Measurements from ENCODE around the gene PLAGL2.
"Not testable (repeated sequence)": the region's sequence is repeated elsewhere in the genome, so short reads cannot be mapped to it uniquely, and the experiment has no call there.

Gene PLAGL2

DNA sequence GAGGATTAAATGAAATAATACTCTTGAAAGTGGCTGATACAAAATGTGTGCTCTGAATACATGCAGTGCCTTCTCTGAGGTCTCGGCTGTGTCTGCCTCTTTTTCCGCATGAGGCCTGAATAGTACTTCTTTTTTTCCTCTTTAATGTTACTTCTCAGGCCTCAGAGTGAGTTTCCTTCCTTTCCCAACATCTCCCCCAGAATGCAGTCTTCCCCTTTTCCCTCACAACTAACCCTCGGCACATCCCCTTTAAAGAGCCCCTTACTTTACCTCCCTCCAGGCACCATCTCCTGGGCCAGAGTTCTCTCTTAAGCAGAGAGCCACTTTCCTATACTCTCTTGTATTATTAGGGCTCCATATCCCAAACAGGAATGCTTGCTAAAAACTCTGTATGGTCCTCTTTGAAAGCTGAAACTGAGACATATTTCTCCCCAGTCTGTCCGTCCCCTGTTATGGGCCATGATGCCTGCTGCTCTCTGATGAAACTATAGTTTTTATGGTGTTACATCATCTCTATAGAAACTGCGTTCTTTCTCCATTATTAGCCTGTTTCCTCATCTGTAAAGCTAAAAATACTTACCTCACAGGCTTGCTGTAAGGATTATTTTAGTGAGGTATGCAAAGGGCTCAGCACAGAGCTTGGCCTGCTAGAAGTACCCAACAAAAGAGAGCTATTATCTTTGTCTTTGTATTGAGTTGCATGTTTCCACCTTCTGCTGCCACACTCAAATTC, 2.3 kb downstream of the PLAGL2 start:
- FAIRE-seq (no peak), DNase-seq (ENCODE audit: insufficient read length, low spot score) (no peak)

- DNase-seq (ENCODE audit: insufficient read length, low spot score) (no peak), FAIRE-seq (no peak)
Measured at GRCh38 chr20:32204205-32205109, 3.1 kb downstream of the PLAGL2 start.

DNA sequence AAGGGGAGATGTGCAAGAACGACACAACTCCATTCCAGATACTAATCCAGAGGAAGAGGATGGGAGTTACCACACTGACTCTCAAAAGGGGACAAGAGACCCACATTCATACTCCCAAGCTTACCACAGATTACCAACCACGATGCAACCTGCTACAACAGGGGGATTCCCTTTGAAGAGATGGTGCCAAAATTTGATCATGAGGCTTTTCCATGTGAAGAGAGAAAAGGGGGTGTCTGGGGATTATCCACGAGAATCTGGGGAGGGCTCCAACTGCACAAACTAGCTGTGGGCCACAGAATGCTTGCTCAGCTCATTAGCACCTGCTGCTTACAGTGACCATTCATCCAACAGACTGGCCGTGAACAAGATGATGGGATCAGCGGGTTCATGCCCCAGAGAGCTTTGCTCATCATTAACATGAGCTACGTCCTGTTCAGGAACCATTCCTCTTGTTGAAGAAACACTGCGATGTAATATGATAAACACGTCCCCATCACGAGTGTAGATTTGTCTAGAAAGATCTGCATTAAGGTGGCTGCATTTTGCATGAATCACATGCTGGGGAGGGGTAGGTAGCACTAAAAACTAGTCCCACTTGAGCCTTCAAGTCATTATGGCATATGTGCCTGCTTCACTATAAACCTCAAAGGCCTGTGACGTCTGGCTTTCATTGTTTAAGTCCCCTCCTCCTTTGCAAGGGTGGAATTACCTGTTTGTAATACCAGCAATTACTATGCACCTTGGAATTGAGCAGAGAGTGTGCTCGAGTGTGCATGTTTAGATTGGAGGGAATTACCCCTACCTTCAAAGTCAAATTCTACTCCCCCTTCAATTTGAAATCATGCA, 4.0 kb downstream of the PLAGL2 start:
- DNase-seq (ENCODE audit: insufficient read length, low spot score) (no peak), FAIRE-seq (no peak)

- DNase-seq (ENCODE audit: insufficient read length, low spot score) (no peak), FAIRE-seq (no peak)
Measured at GRCh38 chr20:32201977-32202363, 5.6 kb downstream of the PLAGL2 start.

GRCh38 chr20:32201296-32201976, 6.1 kb downstream of the PLAGL2 start:
- FAIRE-seq: no peak
- DNase-seq (ENCODE audit: insufficient read length, low spot score): no peak

DNA sequence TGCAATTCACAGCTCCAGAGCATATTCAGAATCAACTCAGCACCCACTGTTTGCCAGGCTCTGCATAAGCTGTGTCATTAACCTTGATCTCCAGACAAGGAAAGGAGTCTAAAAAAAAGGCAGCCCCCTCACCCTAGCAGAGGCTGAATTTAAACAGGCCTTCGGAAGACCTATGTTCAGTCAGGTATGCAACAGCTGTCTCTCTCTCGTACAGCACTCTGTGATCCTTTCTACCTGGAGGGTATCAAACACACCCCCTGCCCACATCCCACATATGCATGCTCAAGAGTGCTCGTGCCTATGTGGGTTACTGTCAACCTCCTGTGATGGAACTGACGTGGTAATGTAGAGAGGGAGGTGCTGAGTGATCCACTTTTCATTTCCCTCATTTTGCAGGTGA, 8.5 kb downstream of the PLAGL2 start:
- FAIRE-seq (peak; percentile 49), DNase-seq (ENCODE audit: insufficient read length, low spot score) (no peak)

GRCh38 chr20:32197136-32197535, 10.4 kb downstream of the PLAGL2 start:
- DNase-seq (ENCODE audit: insufficient read length, low spot score); FAIRE-seq: not testable (repeated sequence)

GRCh38 chr20:32196613-32197012, 10.9 kb downstream of the PLAGL2 start:
- not testable (repeated sequence) for FAIRE-seq; DNase-seq (ENCODE audit: insufficient read length, low spot score)

GRCh38 chr20:32195581-32195980, 12.0 kb downstream of the PLAGL2 start:
- FAIRE-seq: peak; percentile 28
- no peak for DNase-seq (ENCODE audit: insufficient read length, low spot score)

DNA sequence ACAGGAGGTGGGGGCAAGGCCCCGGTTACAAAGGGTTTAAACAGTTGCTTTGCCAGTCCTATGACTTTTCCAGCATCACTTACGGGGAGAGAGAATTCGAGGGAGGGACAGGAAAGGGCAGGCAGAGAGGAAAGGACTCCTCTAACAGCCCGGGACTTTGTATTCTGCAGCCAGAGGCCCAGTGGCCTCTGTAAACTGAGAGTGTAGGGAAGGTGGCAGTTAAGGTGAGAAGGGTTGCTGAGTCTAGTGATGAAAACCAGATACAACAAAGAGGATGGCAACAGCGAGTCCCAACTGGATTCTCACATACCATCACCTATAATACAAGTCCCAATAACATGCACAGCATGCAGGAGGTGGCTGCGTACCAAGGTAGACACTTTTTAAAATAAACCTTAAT, 13.5 kb downstream of the PLAGL2 start:
- no peak for FAIRE-seq

DNA sequence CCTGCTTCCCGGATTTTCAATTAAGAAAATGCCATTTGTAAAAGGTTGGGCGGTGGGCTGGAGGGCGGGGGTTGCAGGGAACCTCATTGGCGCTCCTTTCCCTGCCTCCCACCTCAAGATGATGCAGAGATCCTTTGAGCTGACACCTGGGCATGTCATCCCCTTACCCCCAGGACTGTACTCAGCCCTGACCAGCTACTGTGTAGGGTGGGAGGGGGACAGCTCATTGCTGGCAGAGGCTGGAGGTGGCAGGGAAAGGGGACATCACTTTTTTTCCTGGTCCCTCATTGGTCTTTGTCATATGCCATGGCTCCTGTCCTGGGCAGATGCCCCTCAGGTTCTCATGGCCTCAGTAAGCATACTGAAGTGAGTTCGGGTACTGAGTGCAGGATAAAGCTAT, 14.2 kb downstream of the PLAGL2 start:
- FAIRE-seq; DNase-seq (ENCODE audit: insufficient read length, low spot score): not testable (repeated sequence)

More for the DNA sequence above, 13.5 kb downstream of the PLAGL2 start:
- DNase-seq (ENCODE audit: insufficient read length, low spot score): no peak

GRCh38 chr20:32192698-32193097, 14.8 kb downstream of the PLAGL2 start:
- DNase-seq (ENCODE audit: insufficient read length, low spot score) (no peak), FAIRE-seq (no peak)

DNA sequence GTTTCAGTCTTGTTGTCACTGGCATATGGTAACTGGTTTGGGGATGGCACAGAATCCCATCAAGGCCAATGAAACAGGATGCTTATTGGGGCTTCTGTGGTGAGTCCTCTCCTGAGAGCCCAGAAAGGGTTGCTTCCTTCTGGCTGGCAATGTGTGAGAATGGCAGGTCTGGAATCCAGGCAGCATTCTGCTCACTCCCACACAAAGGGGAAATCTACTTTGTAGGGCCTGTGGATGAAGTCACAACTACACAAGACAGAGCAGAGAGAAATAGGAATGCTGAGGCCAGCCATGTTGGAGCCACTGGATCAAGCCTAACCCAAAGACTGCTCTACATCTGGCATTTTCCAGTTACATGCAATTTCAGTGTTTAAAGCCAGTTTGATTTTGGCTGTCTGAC, 15.7 kb downstream of the PLAGL2 start:
- no peak for DNase-seq (ENCODE audit: insufficient read length, low spot score)
- FAIRE-seq: no peak

DNA sequence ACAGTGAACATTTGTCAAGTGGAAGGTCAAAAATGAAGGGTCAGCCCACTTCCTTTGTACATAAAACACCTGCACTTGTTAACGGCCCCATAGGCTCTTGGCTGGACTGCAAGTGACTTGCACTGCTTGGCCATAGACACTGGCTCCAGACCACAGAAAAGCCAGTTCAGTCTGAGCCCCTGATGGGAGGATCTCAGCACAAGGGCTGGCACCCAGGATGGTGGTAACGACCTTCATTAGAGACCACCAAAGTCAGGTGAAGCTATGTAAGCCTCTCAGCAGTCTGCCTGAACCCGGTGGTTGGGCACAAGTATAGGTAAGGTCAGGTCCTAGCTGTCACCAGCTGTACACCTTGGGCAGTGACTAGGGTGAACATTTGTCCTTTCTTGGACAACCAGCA, 16.1 kb downstream of the PLAGL2 start:
- no peak for FAIRE-seq
- no peak for DNase-seq (ENCODE audit: insufficient read length, low spot score)

- DNase-seq (ENCODE audit: insufficient read length, low spot score): no peak
- FAIRE-seq: no peak
Measured at GRCh38 chr20:32190616-32191415, 16.7 kb downstream of the PLAGL2 start.

- FAIRE-seq: no peak
- no peak for DNase-seq (ENCODE audit: insufficient read length, low spot score)
Measured at GRCh38 chr20:32189691-32190615, 17.6 kb downstream of the PLAGL2 start.

DNA sequence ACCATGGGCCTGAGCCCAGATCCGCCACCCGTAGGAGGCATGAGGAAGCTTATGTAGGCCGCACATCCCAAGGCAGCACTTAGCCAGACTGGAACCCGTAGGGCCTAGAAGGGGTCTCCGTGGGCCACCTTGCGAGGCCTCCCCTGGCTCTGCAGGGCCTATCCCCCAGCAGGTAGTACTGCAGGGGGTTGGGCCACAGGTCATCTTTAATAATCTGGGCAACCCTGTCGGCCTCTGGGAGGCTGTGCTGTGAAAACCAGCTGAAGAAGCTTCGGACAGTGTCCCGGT, 18.5 kb downstream of the PLAGL2 start:
- FAIRE-seq: no peak
- no peak for DNase-seq (ENCODE audit: insufficient read length, low spot score)

GRCh38 chr20:32188376-32189122, 19.0 kb downstream of the PLAGL2 start:
- no peak for FAIRE-seq
- DNase-seq (ENCODE audit: insufficient read length, low spot score): no peak

Measured in HTR-8/SVneo (cell line).